Stomach smooth muscle (tissue), 2 donors: ENCODE results near the gene ATL2.

Experiments
- H3K27ac ChIP-seq: one replicate; pipeline ENCODE4 v1.7.0; 2013; ENCODE audit warnings: mild to moderate bottlenecking, low read length, inconsistent platforms
- H3K27me3 ChIP-seq, 2 donors: one replicate each; pipeline ENCODE4 v1.7.0; 2013; ENCODE audit warnings: low read length in 2 of 2; ENCODE audit not compliant: insufficient read depth in 2 of 2, control insufficient read depth in 1 of 2
- H3K36me3 ChIP-seq, 2 donors: one replicate each; pipeline ENCODE4 v1.7.0; 2013; ENCODE audit warnings: low read length in 2 of 2; ENCODE audit not compliant: control insufficient read depth in 2 of 2, insufficient read depth in 2 of 2
- H3K4me1 ChIP-seq: one replicate; pipeline ENCODE4 v1.7.0; 2013; ENCODE audit warnings: low read length; ENCODE audit not compliant: control insufficient read depth, insufficient read depth
- H3K4me3 ChIP-seq, 2 donors: one replicate each; pipeline ENCODE4 v1.7.0; 2013; ENCODE audit warnings: low read length in 2 of 2
- H3K9ac ChIP-seq, 2 donors: one replicate each; pipeline ENCODE4 v1.7.0; 2013; ENCODE audit warnings: low read length in 2 of 2, mild to moderate bottlenecking in 1 of 2
- H3K9me3 ChIP-seq, 2 donors: one replicate each; pipeline ENCODE4 v1.7.0; 2013; ENCODE audit warnings: low read length in 2 of 2; ENCODE audit not compliant: control insufficient read depth in 2 of 2
- donor health status: healthy.
- donor health status: Pancreatic carcinoma.

Gene ATL2

DNA sequence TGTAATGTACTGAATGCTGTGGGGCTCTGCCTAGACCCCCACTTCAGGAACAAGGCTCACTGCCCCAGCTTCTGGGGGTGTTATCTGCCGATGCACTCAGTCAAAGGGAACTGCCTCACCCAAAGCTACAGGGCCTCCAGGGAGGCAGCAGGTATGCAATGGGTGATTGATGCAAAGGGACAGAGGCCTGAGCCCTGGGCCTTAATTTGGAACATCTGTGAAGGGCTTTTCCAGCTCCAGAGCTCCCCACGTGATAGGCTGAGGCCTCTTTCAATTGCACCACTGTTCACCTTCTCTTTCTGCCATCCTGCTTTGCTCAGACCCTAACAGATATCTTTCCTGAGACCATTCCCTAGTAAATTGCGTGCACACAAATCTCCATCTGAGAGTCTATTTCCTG is 131.0 kb downstream of the ATL2 start:
- H3K9ac ChIP-seq, result no peak overlapping the region
- H3K4me3 ChIP-seq, result no peak overlapping the region
- H3K9me3 ChIP-seq, result no peaks in the 10 kb centered on the region
- H3K27ac ChIP-seq, result no peak overlapping the region
- H3K27me3 ChIP-seq, result no peaks in the 10 kb centered on the region
- peaks cover 3% of the 10 kb centered on the region for H3K4me1 ChIP-seq
- no peaks in the 10 kb centered on the region for H3K36me3 ChIP-seq

DNA sequence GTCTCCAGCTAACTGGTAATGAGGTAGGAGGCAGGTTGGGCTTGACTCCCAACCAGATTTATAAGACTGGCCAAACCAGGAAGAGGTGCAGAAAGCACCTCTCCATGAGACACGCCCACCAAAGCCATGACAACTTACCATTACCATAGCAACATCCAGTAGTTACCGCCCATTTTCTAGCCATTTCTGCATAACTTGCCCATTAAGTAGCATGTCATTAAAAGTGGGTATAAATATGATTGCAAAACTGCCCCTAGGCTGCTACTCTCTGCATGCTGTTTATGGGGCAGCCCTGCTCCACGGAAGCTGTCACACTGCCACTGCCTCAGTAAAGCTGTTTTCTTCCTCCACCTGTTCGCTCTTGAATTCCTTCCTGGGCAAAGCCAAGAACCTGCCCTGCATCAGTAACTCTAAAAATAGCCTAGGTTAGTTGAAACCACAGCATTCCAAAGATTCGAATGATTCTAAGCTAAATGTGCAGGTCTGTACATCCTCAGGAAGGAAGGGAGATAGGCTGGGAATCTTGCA is 131.9 kb downstream of the ATL2 start:
- no peaks in the 10 kb centered on the region for H3K36me3 ChIP-seq

GRCh38 chr2:38244301-38244700 is 132.8 kb downstream of the ATL2 start:
- Histone ChIP-seq H3K27ac (no peak overlapping the region), H3K27me3 (no peaks in the 10 kb centered on the region), H3K4me1 (peaks cover 3% of the 10 kb centered on the region), H3K4me3 (no peak overlapping the region), H3K9ac (no peak overlapping the region), H3K9me3 (no peaks in the 10 kb centered on the region), H3K36me3 (no peaks in the 10 kb centered on the region)

More for the DNA sequence above, 131.9 kb downstream of the ATL2 start:
- Histone ChIP-seq H3K9ac (no peak overlapping the region), H3K27ac (no peak overlapping the region), H3K27me3 (no peaks in the 10 kb centered on the region), H3K4me3 (no peak overlapping the region), H3K4me1 (peaks cover 3% of the 10 kb centered on the region), H3K9me3 (no peaks in the 10 kb centered on the region)
